SIG-M5 treated with dmso at 0.1 percent for 504 hours (cell line): Measurements from ENCODE around the gene CDC42BPA.
"Not testable (repeated sequence)": the region's sequence is repeated elsewhere in the genome, so short reads cannot be mapped to it uniquely, and the experiment has no call there.

Experiments used
- DNase-seq: peaks from one replicate; lab custom pipeline; 2025; ENCODE audit not compliant: unreplicated experiment; lab: John Stamatoyannopoulos, UW

The CDC42BPA gene

GRCh38 chr1:227002531-227003049 is 315.7 kb downstream of the CDC42BPA start:
- DNase-seq, result no peak

DNA sequence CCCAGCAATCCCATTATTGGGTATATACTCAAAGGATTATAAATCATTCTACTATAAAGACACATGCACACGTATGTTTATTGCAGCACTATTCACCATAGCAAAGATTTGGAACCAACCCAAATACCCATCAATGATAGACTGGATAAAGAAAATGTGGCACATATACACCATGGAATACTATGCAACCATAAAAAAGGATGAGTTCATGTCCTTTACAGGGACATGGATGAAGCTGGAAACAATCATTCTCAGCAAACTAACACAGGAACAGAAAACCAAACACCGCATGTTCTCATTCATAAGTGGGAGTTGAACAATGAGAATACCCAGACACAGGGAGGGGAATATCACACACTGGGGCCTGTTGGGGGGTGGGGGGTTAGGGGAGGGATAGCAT is 318.7 kb downstream of the CDC42BPA start:
- not testable (repeated sequence) for DNase-seq

DNA sequence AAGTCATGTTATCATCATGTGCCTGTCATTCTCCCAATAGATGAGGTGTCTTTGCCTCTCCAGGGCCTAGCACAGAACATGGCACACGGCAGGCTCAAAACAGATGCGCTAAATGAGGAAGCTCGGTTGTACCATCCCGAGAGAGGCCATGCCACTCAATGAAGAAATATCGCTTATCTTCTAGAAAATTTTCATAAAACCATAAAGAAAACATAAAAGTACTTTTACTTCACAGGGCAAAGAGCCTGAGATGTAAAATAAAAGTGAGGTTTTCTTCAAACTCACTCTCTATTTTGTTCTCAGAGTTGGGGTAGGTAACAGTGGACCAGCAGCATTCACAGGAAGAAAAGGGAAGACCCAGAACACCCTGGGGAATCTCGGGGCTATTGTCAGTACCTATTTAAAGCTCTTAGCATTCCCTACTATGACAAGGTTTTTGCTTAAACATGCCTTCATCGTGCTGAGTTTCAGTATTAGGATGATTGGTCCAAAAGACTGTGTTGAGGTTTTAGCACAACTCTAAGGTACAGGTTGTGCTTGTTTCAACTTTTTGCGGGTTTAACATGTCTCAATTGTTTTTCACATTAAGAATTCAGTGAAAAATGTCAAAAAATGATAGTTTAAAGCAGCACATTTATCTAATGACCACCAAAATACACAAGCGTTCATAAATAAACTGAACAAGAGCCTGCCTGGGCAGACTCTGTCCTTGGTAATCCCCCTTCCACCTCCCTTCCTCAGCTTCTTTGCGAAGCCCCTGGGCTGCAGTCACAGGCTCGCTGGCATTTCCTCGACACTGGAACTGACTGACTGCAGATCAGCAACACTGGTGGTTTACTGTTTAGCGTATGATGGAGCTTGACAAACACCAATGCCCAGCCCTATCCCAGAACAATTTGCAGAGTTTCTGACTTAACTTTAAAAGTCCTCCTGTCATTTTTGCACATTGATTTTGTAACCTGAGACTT is 322.6 kb downstream of the CDC42BPA start:
- no peak for DNase-seq

GRCh38 chr1:226994586-226995364 is 323.5 kb downstream of the CDC42BPA start:
- no peak for DNase-seq

- DNase-seq, result no peak
Observed at GRCh38 chr1:226993814-226994585, 324.3 kb downstream of the CDC42BPA start.

GRCh38 chr1:226991920-226992319 is 326.4 kb downstream of the CDC42BPA start:
- DNase-seq, result no peak

GRCh38 chr1:226990133-226990716 is 328.1 kb downstream of the CDC42BPA start:
- no peak for DNase-seq

GRCh38 chr1:226989085-226989920 is 329.0 kb downstream of the CDC42BPA start:
- DNase-seq, result no peak

- no peak for DNase-seq
Observed at GRCh38 chr1:226988334-226988666, 330.0 kb downstream of the CDC42BPA start.

- DNase-seq, result no peak
Observed at GRCh38 chr1:226987623-226988333, 330.5 kb downstream of the CDC42BPA start.

DNA sequence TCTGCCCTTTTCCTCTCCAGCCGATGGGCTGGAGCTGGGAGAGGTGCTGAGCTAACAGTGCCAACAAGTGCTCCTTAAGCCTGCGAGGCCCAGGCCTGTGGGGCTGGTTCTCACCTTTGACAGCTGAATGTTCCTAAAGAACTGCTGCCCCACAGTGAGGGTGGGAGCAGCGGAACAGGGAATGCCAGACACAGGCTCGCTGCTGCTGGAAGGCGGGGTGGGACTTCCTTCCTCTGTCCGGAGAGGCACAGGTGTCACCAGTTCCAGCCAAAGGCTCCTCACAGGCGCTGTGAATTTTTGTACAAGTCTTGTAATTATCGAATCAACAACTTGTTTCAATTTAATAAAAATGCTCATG is 331.1 kb downstream of the CDC42BPA start:
- no peak for DNase-seq

DNA sequence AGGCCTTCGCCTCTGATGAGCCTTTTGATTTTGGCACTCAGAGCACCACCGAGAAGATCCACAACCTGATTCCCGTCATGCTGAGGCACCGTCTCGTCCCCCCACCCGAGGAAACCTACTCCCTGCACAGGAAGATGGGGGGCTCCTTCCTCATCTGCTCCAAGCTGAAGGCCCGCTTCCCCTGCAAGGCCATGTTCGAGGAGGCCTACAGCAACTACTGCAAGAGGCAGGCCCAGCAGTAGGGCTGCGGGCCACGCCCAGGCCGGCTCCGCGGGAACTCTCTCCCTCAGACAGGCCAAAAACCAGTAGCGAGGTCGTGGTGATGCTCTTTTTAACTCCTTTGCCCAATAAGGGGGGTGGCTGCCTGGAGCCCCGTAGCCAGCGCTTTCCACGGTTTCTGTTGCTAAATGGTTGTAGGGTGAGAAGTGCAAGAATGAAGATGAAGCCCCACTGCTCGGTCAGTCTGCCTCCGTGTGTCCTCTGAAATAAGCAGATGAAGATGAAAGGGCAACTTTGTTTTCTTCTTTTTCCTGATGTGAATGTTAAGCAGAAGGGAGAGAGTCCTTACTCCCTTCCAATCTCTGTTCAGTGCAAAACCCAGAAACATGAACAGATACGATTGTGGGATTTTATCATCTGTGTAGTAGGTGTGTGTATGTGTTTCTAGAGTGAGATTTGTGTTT is 331.7 kb downstream of the CDC42BPA start:
- no peak for DNase-seq

DNA sequence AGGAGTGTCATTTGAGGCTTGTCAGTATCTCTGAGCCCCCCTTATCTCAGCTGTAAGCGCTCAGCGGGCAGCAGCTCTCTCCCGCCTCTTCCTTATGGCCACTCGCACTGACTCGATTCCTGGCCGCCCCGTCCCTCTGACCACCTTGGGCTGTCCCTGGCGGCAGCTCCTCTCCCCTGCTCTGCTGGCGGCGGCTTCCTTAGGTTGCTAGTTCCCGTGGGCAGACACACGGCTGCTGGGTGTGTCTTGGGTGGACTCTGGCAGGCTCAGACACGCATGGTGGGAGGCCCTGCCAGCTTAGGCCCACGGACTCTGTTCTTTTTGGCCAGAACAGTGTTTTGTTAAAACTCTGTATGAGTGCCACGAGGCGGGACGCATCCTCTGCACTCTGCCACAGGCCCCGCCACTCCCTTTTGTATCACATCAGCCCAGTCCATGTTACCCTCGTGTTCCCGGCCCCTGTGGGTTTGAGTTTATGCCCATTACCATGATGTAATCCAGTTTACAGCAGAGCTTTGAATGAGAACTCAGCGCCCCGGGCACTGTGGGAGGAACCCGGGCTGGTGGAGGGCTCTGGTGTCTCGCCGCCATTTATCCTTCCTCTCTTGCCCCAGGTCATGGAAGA is 332.3 kb downstream of the CDC42BPA start:
- DNase-seq, result no peak

- DNase-seq, result no peak
Observed at GRCh38 chr1:226985239-226985838, 333.0 kb downstream of the CDC42BPA start.

- no peak for DNase-seq
Observed at GRCh38 chr1:226984521-226985238, 333.6 kb downstream of the CDC42BPA start.

DNA sequence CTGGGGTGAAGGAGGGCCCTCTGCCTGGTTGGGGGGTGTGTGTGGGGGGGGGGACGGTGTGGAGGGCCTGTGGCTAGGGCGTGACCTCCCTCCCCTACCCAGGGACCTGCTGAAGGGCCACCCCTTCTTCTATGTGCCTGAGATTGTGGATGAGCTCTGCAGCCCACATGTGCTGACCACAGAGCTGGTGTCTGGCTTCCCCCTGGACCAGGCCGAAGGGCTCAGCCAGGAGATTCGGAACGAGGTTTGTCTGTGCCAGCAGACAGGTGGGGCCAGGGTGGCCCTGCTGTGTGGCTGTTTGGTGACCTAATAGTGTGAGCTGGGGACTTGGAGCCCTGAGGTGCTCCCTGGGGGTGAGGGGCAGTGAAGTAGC is 334.3 kb downstream of the CDC42BPA start:
- DNase-seq, result no peak

DNA sequence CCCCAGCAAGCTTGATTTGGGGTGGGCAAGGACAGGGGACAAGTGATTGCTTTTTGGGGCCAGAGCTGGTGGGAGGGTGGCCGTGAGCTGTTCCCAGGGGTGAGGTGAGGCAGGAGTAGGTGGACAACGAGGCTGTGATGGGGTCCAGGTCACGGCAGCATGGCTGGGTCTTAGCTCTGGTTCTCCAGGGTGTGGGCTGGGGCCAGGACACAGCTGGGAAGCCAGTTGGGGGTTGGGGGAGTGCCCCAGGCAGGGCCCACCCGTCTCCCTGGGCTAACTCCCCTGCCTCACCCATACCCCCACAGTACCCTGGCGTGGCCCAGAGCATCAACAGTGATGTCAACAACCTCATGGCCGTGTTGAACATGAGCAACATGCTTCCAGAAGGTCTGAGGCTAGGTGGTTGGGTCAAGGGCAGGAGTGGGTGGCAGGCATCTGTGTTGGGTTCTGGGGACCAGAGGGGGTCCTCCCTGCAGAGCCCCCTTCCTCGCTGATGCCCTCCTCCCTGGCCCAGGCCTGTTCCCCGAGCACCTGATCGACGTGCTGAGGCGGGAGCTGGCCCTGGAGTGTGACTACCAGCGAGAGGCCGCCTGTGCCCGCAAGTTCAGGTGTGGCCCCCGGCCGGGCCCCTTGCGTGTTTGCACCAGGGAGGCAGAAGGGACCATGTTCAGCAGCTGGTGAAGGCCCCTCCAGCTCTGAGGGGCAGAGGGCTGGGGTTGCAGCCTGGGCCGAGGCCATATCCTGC is 334.9 kb downstream of the CDC42BPA start:
- no peak for DNase-seq
